HepG2 (cell line): ENCODE data around the gene FBXW12. TPM values are rescaled to one million over a fixed set of nuclear protein-coding genes. Genes with fewer than 3 reads are reported as not detected.

Experiments
- AGO2 ChIP-seq: fragments of 200-400 bp; formaldehyde crosslinking; optimal IDR thresholded peaks from 2 replicates; pipeline ENCODE3; 2017; ENCODE audit warnings: mild to moderate bottlenecking, low read depth, low read length, moderate library complexity
- GTF3A ChIP-seq: sonication (generic); formaldehyde crosslinking; conservative IDR thresholded peaks from 2 replicates; pipeline ENCODE4 v1.4.0; 2020; ENCODE audit warnings: mild to moderate bottlenecking, missing genetic modification reagents
- KLF15 ChIP-seq: sonication (generic); formaldehyde crosslinking; IDR thresholded peaks from 2 replicates; pipeline ENCODE4 v1.8.1; 2023; ENCODE audit warnings: borderline replicate concordance, mild to moderate bottlenecking, inconsistent platforms, missing genetic modification reagents, mixed read lengths
- NCOA5 ChIP-seq: sonication (generic); formaldehyde crosslinking; IDR thresholded peaks from 2 replicates; pipeline ENCODE4 v1.4.0; 2020; ENCODE audit warnings: missing genetic modification reagents
- NR2F2 ChIP-seq: IDR thresholded peaks from 2 replicates; pipeline ENCODE4 v1.6.1; 2012; ENCODE audit warnings: low read depth, inconsistent platforms, borderline replicate concordance
- NR3C1 ChIP-seq: sonication (generic); formaldehyde crosslinking; IDR thresholded peaks from 2 replicates; pipeline ENCODE4 v1.4.0; 2020; ENCODE audit warnings: missing genetic modification reagents
- REPIN1 ChIP-seq: sonication (generic); formaldehyde crosslinking; IDR thresholded peaks from 2 replicates; pipeline ENCODE4 v1.8.0; 2022; ENCODE audit warnings: missing genetic modification reagents, low read depth, mild to moderate bottlenecking, borderline replicate concordance
- SNAPC2 ChIP-seq: sonication (generic); formaldehyde crosslinking; IDR thresholded peaks from 2 replicates; pipeline ENCODE4 v1.8.1; 2022; ENCODE audit warnings: mild to moderate bottlenecking, missing genetic modification reagents
- SRSF1 ChIP-seq: fragments of 200-400 bp; formaldehyde crosslinking; optimal IDR thresholded peaks from 2 replicates; pipeline ENCODE3; 2017; ENCODE audit warnings: mild to moderate bottlenecking, low read depth, low read length, moderate library complexity
- TAF15 ChIP-seq: fragments of 200-400 bp; formaldehyde crosslinking; IDR thresholded peaks from one replicate; pipeline ENCODE4 v1.6.1; 2018; ENCODE audit warnings: mild to moderate bottlenecking, low read depth, low read length; ENCODE audit not compliant: poor library complexity, severe bottlenecking
- TGIF2 ChIP-seq: IDR thresholded peaks from 2 replicates; pipeline ENCODE4 v1.6.1; 2016; ENCODE audit warnings: control low read depth, missing compliant biosample characterization
- ZC3H13 ChIP-seq: sonication (generic); formaldehyde crosslinking; IDR thresholded peaks from 2 replicates; pipeline ENCODE4 v1.8.1; 2023; ENCODE audit warnings: mild to moderate bottlenecking, missing genetic modification reagents, moderate library complexity
- ZNF225 ChIP-seq: sonication (generic); formaldehyde crosslinking; IDR thresholded peaks from 2 replicates; pipeline ENCODE4 v1.4.0; 2020; ENCODE audit warnings: mild to moderate bottlenecking, missing genetic modification reagents
- ZNF720 ChIP-seq: sonication (generic); formaldehyde crosslinking; IDR thresholded peaks from 2 replicates; pipeline ENCODE4 v1.4.0; 2020; ENCODE audit warnings: missing genetic modification reagents
- polyA plus RNA-seq, 8 experiments: library from polyadenylated mRNA; depleted of rRNA in 3 of 8; stranded (reverse) in 7 of 8; unstranded in 1 of 8; fragments of >200 nt; fragmentation: Illumina TruSeq in 4 of 8; extraction: Trizol in 4 of 8; gene quantifications; 2 replicates each; pipeline versions ENCODE4 v1.2.1 to v1.2.3, GENCODE V29; 2011 to 2016; ENCODE audit warnings: low read depth in 4 of 8, missing spikeins in 1 of 8, mixed read lengths in 1 of 8; ENCODE audit not compliant: insufficient read depth in 1 of 8
- total RNA-seq, 5 experiments: library from RNA; depleted of rRNA; stranded (reverse); fragments of >200 nt; fragmentation: Illumina TruSeq; extraction: Trizol; gene quantifications; 2 replicates each; pipeline ENCODE4 v1.2.3, GENCODE V29; 2016; ENCODE audit warnings: low read depth in 1 of 5
- TF ChIP-seq, protein P1 (sequence below): sonication (generic); formaldehyde crosslinking; IDR thresholded peaks from 2 replicates; pipeline ENCODE4 v1.4.0; 2020; ENCODE audit warnings: mild to moderate bottlenecking, missing genetic modification reagents
- TF ChIP-seq, protein P2 (sequence below): sonication (generic); formaldehyde crosslinking; IDR thresholded peaks from 2 replicates; pipeline ENCODE4 v1.5.0; 2020; ENCODE audit warnings: mild to moderate bottlenecking, missing genetic modification reagents

Gene FBXW12
- total and polyA plus RNA-seq, 2 of the 13 experiments (the other 11 are each of a cell fraction or from before 2014, with no cell fraction given), result not detected

DNA sequence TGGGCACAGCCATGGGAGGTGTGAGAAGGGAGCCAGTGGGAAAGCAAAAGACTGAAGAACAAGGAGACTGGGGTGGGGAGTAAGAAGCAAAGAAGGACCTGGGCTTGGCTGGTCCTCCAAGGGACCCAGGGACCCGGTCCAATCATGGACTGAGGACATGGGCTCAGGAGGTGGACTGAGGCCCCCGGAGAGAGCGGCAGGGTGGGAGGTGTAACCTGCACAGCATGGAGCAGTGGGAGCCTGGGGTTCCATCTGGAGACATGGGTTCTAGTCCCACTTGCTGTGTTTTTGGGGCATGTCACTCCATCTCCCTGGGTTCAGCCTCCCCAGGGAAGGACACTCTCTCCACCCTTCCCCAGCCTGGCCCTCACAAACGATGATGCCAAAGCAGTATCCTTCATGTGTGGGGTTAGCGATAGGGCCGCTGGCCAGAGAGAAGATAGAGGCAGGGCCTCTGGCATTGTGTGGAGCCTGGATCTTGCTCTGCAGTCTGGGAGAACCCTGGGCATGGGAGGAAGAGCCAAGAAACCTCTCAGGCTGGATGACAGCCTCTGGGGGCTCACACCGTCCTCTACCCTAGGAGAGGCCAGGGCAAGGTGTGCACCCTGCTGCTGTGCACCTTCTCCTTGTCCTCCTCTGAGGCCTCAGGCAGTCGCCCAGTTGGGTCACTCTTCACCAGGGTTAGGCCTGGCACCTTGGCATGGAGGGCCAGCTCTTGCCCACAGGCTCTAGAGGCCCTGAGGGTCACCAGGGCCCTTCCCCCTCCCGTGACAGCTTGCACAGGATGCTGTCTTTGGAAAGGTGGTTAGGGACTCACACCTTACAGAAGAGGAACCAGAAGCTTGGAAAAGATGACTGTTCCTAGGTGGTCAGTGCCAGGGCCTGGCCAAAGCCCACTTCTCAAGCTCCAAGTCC lies 26.0 kb downstream of the FBXW12 start (continued):
- TF ChIP-seq, protein P1, sequence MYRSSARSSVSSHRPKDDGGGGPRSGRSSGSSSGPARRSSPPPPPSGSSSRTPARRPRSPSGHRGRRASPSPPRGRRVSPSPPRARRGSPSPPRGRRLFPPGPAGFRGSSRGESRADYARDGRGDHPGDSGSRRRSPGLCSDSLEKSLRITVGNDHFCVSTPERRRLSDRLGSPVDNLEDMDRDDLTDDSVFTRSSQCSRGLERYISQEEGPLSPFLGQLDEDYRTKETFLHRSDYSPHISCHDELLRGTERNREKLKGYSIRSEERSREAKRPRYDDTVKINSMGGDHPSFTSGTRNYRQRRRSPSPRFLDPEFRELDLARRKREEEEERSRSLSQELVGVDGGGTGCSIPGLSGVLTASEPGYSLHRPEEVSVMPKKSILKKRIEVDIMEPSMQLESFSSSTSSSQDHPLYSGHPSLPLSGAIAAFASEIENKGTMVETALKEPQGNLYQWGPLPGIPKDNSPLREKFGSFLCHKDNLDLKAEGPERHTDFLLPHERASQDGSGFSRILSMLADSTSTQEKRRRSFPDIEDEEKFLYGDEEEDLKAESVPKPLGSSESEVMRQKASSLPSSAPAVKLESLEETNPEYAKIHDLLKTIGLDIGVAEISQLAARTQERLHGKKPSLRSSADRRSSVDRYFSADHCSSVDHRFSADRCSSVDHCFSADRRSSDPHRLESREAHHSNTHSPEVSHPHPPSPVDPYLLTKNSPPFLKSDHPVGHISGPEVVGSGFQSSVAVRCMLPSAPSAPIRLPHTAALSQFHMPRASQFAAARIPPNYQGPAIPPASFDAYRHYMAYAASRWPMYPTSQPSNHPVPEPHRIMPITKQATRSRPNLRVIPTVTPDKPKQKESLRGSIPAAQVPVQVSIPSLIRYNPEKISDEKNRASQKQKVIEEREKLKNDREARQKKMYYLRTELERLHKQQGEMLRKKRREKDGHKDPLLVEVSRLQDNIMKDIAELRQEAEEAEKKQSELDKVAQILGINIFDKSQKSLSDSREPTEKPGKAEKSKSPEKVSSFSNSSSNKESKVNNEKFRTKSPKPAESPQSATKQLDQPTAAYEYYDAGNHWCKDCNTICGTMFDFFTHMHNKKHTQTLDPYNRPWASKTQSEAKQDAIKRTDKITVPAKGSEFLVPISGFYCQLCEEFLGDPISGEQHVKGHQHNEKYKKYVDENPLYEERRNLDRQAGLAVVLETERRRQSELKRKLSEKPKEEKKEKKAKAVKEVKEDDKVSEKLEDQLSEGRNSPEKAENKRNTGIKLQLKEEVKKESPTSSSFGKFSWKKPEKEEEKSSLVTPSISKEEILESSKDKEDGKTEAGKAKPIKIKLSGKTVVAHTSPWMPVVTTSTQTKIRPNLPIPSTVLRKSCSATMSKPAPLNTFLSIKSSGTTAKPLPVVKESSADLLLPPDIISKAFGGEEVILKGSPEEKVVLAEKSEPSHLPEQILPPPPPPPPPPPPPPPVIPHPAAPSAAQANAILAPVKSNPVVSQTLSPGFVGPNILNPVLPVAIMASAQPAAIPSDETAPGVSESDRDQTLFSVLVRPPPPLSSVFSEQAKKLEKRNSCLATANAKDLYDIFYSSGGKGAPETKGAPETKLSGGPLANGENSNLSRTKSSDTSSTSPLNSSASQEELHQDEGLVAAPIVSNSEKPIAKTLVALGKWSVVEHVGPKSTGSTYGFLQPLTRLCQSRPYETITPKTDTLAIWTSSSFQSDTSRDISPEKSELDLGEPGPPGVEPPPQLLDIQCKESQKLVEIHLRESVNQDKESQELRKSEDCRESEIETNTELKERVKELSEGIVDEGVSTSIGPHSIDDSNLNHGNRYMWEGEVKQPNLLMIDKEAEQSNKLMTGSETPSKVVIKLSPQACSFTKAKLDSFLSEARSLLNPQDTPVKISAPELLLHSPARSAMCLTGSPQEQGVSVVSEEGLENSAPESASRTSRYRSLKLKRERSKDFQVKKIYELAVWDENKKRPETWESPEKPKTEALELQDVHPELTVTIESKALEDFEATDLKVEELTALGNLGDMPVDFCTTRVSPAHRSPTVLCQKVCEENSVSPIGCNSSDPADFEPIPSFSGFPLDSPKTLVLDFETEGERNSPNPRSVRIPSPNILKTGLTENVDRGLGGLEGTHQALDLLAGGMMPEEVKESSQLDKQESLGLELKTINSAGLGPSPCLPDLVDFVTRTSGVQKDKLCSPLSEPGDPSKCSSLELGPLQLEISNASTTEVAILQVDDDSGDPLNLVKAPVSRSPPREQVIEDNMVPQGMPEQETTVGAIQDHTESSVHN (CRISPR knock-in tag), result 0 out of 2 replicates have a peak, but pooled peaks have one; percentile 25
- TF ChIP-seq SNAPC2 (CRISPR knock-in tag), result no peak
- peak; percentile 28 for TF ChIP-seq SRSF1
- TF ChIP-seq NR3C1 (CRISPR knock-in tag), result no peak
- TF ChIP-seq, protein P2, sequence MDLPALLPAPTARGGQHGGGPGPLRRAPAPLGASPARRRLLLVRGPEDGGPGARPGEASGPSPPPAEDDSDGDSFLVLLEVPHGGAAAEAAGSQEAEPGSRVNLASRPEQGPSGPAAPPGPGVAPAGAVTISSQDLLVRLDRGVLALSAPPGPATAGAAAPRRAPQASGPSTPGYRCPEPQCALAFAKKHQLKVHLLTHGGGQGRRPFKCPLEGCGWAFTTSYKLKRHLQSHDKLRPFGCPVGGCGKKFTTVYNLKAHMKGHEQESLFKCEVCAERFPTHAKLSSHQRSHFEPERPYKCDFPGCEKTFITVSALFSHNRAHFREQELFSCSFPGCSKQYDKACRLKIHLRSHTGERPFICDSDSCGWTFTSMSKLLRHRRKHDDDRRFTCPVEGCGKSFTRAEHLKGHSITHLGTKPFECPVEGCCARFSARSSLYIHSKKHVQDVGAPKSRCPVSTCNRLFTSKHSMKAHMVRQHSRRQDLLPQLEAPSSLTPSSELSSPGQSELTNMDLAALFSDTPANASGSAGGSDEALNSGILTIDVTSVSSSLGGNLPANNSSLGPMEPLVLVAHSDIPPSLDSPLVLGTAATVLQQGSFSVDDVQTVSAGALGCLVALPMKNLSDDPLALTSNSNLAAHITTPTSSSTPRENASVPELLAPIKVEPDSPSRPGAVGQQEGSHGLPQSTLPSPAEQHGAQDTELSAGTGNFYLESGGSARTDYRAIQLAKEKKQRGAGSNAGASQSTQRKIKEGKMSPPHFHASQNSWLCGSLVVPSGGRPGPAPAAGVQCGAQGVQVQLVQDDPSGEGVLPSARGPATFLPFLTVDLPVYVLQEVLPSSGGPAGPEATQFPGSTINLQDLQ, result no peak
- TF ChIP-seq TAF15, result no peak
- peak; percentile 10; the same call in 1 of the 2 replicates for TF ChIP-seq ZC3H13
- no peak for TF ChIP-seq ZNF225
- TF ChIP-seq NR2F2, result no peak
- TF ChIP-seq AGO2, result peak; percentile 92
- TF ChIP-seq ZNF720 (CRISPR knock-in tag), result no peak
- 0 out of 2 replicates have a peak, but pooled peaks have one; percentile 17 for TF ChIP-seq NCOA5 (CRISPR knock-in tag)
- TF ChIP-seq REPIN1, result peak; percentile 46; the same call in 1 of the 2 replicates
- 0 out of 2 replicates have a peak, but pooled peaks have one; percentile 16 for TF ChIP-seq TGIF2 (CRISPR knock-in tag)
- TF ChIP-seq GTF3A, result no peak
- TF ChIP-seq KLF15 (CRISPR knock-in tag), result no peak
- TF ChIP-seq, all 625 proteins: peak for 24
